ENCODE measurements around the gene TLE4.

TLE4 gene

GRCh38 chr9:79667120-79667519, 95.4 kb downstream of the TLE4 start:
- DNase-seq, result no peak

- no peak for DNase-seq
Observed at GRCh38 chr9:79667817-79668436, 96.2 kb downstream of the TLE4 start.

DNA sequence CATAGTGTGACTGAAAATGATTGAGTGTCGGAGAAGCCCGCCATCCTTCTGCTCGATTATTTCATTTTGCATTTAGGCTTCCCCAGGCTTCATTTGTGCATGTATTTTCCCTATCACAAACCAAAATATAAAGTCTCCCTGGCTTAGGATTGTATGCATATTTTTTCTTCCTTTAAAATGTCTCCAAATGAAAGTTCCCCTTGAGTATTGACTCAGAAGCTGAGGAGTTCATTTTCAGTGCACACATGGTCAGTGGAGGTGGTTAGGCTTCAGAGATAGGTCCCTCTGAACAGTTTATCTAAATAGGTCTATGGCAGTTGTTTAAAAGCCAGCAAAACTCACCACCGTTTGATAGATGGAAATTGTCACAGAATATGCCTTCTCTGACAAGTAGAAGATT, 97.2 kb downstream of the TLE4 start:
- no peak for DNase-seq

GRCh38 chr9:79670269-79670961, 98.7 kb downstream of the TLE4 start:
- DNase-seq, result no peak

GRCh38 chr9:79671558-79671957, 99.8 kb downstream of the TLE4 start:
- no peak for DNase-seq

DNA sequence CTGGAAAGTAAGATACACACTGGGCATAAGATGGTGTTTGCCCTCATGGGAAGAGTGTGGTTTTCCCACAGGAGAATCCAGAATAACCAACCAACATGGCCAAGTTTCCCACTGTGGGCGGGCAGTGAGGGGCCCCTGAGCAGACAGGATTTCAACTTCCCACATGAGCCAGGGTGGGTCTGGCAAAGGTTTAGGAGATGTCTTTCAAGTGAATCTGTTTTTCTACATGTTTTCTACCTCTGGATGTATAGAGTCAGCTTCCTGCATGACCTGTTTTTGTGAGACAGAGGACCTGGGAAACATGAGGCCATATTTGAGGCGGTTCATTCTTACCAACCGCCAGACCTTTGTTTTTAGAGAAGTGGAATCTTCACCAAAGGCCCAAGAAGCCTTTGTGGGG, 100.5 kb downstream of the TLE4 start:
- DNase-seq, result no peak

DNA sequence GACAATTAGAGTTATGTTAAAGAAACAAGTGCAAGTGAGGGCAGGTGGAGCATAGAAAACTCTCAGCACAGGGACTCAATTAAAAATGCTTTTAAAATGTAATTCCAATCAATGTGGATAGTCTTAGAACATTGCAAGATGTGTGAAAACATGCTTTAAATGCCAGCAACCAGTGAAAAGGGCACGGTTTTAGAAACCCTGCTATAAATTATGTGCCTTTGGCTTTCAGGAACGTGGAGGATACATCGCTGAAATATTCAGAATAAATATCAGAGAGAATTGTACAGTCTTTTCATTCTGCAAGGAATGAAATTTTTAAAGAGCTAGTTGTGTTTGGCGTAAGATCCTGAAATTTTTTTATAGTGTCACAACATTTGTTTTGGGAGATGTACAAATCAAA, 101.1 kb downstream of the TLE4 start:
- no peak for DNase-seq

DNA sequence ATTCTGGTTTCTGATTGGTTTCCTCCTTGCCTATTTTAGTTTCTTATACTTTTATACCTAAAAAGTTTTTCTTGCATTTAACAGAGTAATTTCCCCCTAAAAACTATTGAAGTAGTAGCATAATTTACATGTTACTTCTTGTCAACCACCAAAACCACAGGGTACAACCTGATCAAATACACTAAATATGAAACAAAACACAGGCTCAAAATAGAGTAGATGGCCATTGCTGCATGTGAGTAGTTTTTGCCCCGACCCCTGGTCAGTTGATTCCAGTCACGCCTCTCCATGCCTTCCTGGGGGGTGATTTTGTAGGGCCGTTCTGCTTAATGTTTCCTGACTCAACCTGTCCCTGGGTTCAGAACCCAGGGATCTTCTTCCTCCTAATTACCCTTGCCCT, 101.8 kb downstream of the TLE4 start:
- DNase-seq, result no peak

DNA sequence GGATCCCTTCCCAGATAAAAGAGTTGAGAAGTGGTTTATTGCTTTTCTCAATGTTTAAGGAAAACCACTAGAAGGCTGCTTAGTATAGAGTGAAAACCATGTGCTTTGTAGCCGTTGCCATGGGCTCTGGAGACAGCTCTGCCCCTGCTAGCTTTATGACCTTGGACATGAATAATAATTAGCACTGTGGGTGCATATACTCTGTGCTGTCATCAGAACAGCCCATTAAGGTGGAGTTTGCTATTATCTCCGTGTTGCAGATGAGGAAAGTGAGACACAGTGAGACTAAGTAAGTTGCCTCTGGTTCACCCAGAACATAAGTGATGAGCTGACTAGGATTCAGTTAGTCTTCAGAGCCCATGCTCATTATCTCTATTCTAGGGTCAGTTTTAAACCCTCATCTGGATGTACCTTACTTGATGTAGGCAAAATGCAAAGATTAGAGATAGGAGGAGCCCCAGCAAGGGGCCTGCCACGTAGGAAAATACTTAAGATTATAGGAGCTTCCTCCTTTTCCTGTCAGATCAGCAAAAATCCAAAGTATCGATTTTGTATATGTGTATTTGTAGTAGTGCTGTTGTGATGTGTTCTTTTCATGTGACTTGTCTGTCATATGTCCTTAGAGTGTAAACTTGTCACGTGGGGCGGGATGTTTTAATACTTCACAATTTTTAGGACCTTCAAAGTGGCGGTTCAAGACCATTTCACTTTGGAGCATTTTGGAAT, 102.5 kb downstream of the TLE4 start:
- no peak for DNase-seq

GRCh38 chr9:79681576-79681975, 109.8 kb downstream of the TLE4 start:
- no peak for DNase-seq

- no peak for DNase-seq
Observed at GRCh38 chr9:79682076-79682736, 110.4 kb downstream of the TLE4 start.

DNA sequence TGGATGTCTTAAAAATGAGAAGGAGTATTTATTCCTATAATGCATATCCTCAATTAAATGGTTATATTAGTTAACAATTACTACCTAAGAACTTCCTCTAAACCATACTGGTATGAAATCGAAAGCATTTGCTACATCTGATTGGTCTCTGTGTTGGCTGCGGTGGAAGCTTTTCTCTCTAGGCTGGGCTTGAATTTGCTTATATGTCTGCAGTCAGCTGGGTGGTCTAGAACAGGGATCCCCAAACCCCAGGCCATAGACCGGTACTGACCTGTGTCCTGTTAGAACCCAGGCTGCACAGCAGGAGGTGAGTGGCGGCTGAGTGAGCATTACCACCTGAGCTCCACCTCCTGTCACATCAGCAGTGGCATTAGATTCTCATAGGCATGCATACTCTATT, 112.3 kb downstream of the TLE4 start:
- DNase-seq, result no peak

DNA sequence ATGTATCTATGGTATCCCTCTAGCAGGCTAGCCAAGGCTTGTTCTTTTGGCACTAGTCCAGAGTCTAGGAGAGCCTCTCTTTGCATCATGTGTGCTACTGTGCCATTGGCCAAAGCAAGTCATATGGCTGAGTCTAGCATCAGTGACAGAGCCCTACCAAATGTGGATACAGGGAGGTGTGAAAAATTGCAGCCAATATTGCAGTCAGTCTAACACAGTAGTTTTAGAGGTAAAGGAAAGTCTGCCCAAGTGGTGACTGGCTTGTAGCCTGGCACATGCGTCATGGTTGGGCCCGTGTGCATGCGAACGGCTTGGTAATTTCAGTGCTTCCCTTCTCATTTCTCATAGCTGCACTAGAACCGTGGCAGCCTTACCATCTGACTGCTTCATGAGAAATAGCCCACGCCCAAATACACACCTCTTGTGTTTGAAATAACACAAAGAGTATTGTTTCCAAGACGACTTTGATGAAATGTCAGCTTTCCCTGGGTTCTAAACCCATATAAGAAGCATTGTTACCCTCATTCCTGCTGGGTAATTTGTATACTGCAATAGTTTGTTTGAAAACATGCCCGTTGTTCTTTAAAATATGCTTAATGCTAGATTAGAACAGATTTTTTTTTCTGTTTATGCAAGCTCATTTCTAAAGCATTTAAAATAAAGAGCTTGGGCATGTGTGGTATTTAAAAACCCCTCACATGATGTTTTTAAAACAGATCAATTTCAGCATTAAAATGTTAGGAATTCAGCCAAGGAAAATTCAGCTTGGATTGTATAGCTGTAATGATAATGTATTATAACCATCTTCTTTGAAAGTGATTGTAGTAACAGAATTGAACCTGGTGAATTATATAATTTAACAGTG, 113.2 kb downstream of the TLE4 start:
- no peak for DNase-seq

DNA sequence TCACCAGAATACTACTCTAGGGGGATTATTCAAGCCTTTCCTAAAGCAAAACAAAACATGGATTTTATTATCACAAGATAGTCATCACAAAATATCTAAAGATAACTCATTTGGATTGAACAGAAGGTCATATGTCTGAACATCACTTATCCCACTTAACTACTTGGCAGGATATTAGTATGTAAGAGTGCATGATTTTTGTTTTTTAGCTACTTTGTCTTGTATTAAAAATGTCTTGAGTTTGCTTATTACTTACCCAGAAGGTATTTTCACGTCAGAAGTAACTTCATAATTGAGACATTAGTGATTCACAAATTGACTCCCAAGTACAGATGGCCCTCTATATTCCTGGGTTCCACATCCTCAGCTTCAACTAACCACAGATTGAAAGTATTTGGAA, 113.8 kb downstream of the TLE4 start:
- no peak for DNase-seq

GRCh38 chr9:79686381-79687130, 114.8 kb downstream of the TLE4 start:
- no peak for DNase-seq

- DNase-seq, result no peak
Observed at GRCh38 chr9:79687131-79687447, 115.3 kb downstream of the TLE4 start.

GRCh38 chr9:79688363-79688762, 116.6 kb downstream of the TLE4 start:
- DNase-seq, result no peak

- DNase-seq, result no peak
Observed at GRCh38 chr9:79689576-79689975, 117.8 kb downstream of the TLE4 start.

DNA sequence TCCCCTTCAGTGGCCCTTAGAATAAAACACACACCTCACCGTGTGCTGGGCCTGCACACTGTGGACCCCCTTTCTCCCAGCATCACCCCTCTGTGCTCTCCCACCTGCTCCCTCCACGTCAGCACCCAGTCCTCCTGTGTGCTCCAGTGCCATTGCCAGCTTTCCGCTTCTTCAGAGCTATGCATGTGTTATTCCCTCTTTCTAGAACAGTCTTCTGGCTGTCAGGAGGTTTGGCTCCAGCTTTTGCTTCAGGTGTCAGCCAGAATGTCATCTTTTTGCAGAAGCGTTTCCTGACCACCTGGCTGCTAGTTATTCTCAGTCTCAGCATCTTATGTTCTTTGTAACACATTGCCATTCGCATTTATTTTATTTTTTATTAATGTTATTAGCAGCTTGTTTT, 119.7 kb downstream of the TLE4 start:
- DNase-seq, result no peak

- DNase-seq, result no peak
Observed at GRCh38 chr9:79692857-79693571, 121.2 kb downstream of the TLE4 start.

DNA sequence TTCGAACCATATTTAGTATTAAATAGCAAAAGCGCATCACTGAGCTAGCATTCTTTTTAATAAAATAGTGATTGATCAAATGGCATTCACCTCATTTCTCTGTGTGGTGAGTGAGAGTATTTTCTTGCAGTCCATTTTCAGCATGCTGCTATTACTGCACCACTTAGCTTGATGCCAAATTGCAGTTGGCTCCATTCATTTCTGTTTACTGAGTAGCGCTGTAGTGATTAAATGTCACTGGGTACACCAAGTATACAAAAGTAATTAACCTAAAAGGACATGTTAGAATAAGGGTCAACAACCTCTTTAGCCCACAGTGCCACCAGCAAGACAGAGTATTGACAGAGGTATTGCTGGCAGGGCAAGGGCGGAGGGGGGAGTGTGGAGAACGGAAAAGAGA, 122.0 kb downstream of the TLE4 start:
- no peak for DNase-seq

DNA sequence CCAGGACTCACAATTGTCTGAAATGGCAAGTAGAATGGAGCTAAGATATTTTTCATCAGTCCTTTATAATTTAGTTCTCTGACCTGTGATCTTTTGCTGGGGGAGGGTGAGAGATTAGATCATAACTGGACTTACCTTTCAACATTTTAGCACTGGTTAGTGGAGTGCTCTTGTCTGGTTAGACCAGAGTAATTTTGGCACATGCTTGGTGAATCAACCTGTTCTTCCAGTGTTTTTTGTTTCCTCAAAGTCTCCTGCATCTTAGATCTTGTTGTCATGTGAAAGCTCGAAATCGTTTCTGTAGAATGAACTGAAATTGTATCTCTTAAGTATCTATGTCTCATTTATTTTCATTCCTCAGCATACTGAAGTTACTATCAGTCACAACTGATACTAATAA, 122.4 kb downstream of the TLE4 start:
- DNase-seq, result no peak

All from activated CD8-positive, alpha-beta memory T cell treated with anti-CD3 and anti-CD28 coated beads for 24 hours (primary cell).